Stomach (tissue), 4 donors: Measurements from ENCODE around the gene SGCA.

Experiments
- CTCF ChIP-seq, 7 experiments: fragments of 450-650 bp in 4 of 7; fragments of 200-600 bp in 3 of 7; sonication (generic) in 3 of 7; IDR thresholded peaks; one replicate each; pipeline ENCODE4 v1.5.1; 2016 to 2019; ENCODE audit warnings: antibody characterized with exemption in 7 of 7, control low read depth in 2 of 7, mild to moderate bottlenecking in 1 of 7
- EP300 ChIP-seq: sonication (generic); formaldehyde crosslinking; IDR thresholded peaks from one replicate; pipeline ENCODE4 v1.6.1; 2017; ENCODE audit warnings: antibody characterized with exemption
- POLR2A ChIP-seq, 4 donors: fragments of 450-650 bp; IDR thresholded peaks; one replicate each; pipeline ENCODE4 v1.6.1; 2016; ENCODE audit warnings: antibody characterized with exemption in 4 of 4, control low read depth in 2 of 4, mild to moderate bottlenecking in 1 of 4, moderate library complexity in 1 of 4
- POLR2AphosphoS5 ChIP-seq, 3 donors: sonication (generic); formaldehyde crosslinking; IDR thresholded peaks; one replicate each; pipeline ENCODE4 v1.6.1; 2016; ENCODE audit warnings: antibody characterized with exemption in 3 of 3

- no peak for TF ChIP-seq EP300
- no peak for TF ChIP-seq CTCF (IDR thresholded peaks at IDR 0.05)
- TF ChIP-seq POLR2A (IDR thresholded peaks at IDR 0.05) = no peak
- TF ChIP-seq POLR2AphosphoS5 (IDR thresholded peaks at IDR 0.05) = no peak
Observed at GRCh38 chr17:50220811-50221210, 55.0 kb downstream of the SGCA start.
